DMS114 treated with DMSO at 0.1 percent for 48 hours (cell line): ENCODE data around the gene XPA.

Experiments used
- DNase-seq: peaks from one replicate; lab custom pipeline; 2025; ENCODE audit not compliant: unreplicated experiment; lab: John Stamatoyannopoulos, UW

The XPA gene

DNA sequence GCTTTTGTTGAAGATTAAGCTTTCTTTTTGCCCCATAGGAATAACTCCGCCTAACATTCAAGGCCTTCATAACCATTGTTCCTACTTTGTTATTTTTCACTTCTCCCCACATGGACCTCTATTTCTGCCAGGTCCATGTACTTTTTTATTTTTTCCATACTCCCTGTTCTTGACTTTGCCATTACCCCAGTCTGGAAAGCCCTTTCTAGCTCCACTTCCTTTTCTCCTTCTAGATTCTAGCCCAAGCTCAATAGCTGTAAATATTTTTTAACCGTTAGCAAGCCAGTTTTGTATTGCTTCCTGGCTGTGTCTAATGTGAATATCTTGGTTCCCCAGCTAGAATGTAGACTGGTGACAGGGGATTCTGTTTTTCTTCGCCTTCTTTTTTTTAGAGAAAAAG, 37.4 kb downstream of the XPA start:
- no peak for DNase-seq

DNA sequence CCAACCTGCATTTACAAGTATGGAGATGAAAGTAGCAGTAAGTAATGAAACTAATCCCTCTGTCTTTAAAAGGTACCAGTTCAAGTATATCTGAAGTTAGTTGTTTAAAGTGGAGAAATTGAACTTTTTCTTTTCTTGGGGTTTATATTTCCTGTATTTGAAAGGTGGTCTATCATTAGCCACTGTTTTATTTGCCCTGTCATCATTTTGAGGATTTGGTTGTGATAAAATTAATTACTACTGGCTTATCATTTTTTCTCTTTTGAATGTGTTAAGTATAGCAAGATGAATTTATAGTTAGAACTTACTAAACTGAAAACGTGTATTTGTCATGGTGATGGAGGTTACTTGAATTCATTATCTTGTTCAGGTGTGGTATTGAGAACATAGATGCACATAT, 38.4 kb downstream of the XPA start:
- DNase-seq: no peak

DNA sequence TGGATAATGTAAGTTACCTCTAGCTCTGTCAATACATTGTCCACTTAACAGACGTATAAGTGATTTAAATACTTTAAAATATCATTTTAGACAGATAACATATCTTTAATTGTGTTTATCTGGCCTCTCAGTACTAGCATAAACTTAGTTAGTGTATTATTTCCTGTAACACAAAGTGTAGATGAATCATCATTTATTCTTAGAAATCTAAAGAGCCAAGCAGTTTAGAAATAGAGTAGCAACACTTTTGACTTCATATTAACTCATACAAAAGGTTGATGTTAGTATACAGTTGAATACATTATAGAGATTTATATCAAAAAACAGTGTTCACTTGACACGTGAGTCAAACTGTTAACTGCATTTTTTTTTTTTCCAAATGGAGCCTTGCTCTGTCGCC, 45.5 kb downstream of the XPA start:
- no peak for DNase-seq

DNA sequence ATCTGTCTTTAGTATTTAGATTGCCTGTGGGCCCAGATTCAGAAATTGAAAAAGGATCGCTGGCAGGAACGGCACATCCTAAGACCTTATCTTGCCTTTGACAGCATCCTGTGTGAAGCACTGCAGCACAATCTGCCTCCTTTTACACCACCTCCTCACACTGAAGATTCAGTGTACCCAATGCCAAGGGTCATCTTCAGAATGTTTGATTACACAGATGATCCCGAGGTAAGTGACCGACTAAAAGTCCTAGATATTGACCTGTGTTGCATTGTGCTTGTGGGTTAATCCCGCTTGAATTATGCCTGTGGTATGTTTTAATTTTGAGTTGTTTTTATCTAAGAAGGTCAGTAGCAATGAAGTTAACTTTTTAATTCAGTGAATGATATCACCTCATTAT, 49.1 kb downstream of the XPA start:
- DNase-seq: no peak

DNA sequence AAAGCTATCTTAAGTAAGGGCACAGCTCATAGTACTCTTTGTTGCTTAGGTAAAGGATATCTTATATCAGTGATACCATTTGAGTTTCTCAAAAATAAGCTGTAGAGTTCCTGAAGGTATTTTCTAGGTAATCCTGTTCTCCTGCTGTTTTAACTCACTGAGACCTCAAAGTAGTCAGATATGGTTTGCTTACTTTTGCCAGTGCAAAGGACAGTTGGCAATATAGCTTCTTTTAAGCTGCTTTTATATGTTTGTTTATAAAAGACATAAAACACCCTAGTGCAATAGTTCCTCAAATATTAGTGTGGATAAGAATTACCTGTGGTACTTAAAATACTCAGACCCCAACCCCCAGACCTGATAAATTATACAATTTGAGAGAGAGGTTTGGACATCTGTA, 51.4 kb downstream of the XPA start:
- no peak for DNase-seq

DNA sequence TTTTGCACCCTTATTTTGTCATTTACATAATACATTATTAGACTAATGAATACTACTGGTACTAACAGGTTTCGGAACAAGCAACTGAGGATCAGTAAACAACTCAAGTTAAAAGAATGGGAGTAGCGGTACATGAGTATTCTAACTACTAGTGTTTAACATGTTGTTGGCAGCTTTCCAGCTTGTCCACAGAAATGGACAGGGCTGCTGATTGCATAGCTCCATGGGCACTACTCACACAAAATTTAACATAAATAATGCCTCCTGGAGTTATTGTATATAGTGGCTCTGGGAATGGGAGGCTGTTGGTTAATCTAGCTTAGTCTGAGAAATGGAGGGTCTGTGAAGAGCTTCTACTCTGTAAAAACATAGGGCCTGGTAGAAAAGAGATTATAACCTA, 56.8 kb downstream of the XPA start:
- DNase-seq: no peak

DNA sequence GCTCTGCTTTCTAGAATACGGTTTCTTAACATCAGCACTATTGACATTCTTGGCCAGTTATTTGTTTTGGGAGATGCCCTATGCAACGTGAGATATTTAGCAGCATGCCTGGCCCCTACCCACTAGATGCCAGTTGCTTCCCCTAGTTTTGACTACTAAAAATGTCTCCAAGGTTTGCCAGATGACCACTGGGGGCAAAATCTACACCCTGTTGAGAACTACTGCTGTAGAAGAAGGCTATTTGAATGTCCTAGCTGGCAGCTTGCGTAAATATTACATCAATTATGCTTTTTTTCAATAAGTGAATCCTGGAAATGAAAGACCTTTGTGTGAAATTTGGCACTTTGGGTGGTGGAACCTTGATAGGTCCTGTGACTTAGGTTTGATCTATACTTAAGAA, 58.5 kb downstream of the XPA start:
- no peak for DNase-seq

DNA sequence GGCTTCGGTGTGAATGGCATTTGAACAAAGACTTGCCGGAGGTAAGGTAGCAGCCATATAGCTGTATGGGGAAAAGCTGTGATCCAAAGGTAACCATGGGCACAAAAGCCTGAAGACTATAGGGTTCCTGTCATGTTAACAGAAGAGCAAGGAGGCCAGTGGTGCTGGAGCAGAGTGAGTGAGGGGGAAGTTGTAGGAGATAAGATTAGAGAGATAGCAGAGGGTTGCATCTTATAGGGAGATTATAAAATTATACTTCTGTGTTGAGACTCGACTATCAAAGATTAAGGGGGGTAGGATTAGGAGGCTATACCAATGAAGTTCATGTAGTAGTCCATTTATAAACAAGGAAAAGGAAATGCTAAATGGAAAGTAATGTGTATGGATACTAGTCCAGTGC, 60.2 kb downstream of the XPA start:
- no peak for DNase-seq

DNA sequence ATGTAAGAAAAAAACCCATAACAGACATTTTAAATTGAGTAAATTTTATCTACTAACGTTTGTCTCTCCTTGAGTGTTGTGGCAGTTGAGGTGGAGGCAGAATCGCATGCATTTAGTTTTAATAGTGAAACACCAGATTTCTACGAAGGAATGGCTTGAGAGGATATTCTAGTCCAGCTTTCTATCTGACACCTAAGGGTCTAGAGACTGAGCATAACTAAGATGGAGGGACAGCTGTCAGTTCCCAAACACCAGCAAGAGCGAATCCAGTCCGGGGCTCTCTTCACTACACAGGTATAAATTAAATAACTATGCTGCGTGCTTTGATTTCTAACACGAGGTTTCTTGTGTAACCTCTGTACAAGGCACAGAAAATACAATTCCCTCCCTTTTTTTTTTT, 62.1 kb downstream of the XPA start:
- DNase-seq: no peak

DNA sequence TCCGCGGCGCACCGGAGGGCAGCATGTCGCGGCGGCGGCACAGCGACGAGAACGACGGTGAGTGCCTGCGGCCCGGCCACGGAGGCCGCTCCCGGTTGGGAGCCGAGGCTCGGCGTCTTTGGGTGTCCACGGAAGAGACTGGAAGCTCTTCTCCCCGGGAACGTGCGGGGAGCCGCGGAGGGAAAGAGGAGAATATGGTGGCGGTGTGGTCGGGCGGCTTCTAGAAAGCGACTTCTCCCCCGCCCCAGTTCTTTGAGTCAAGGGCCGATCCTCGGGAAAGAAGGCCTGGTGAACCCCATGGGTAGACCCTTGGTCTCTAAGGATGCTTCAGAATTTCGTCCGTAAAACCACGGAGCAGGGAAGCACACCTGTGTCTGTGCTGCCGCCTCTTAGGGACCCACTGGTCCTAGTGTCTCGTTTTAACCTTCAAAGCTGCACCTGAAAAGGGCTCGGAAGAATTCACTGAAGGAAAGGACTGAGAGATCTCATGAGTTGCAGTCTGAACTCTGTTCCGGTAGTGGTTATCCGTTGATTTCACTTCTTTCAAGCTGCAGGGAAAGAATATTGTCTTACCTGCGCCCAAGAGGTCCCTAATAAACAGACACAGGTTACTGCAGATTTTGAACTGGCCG, 63.2 kb downstream of the XPA start:
- DNase-seq: no peak

DNA sequence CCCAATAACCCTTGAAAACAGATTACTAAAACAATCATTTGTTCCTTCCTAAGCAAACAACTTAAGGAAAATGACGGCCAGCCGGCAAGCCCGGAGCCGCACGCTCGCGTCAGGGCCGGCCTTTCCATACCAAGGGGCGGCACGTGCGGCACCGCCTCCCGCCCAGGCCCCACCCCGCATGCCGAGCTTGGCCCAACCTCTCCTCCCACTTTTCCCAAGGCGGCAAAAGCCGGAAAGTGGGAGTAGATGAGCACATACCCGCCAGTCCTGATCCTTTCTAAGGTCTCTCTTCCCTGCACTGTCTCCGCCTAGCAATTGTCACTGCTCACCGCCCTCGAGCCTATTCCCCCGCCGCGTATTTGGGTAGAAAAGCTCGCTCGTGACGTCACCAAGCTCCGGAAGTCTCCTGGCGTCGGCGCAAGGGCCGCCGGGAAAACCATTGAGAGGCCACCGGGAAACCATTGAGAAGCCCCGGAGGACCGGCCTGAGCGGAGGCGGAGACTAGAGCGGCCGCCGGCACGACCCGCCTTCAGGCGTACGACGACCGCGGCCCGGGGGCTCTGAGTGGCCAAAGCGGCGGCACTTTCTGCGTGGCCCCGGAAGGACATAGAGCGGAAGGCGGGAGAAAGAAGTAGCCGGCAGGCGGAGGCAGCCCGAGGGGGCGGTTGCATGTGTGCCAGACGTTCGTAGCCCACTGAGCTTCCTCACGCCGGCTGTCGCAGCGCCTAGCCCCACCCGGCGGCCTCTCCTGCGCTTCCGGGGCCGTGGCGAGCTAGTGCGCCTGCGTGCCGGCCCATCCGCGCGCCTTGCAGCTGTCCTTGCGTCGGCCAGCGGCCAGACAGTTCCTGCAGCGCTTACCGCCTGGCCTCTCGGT, 63.9 kb downstream of the XPA start, which contains the start of the genes NCBP1 and TSTD2:
NCBP1 (plus strand) TSS at position 837 of the 874 bp plus-strand sequence. CDS start 61 bp downstream, outside the sequence.
TSTD2 (minus strand) TSS at position 384 of the 874 bp plus-strand sequence. CDS start 5,806 bp downstream, outside the sequence.
- DNase-seq: peak; percentile 90

DNA sequence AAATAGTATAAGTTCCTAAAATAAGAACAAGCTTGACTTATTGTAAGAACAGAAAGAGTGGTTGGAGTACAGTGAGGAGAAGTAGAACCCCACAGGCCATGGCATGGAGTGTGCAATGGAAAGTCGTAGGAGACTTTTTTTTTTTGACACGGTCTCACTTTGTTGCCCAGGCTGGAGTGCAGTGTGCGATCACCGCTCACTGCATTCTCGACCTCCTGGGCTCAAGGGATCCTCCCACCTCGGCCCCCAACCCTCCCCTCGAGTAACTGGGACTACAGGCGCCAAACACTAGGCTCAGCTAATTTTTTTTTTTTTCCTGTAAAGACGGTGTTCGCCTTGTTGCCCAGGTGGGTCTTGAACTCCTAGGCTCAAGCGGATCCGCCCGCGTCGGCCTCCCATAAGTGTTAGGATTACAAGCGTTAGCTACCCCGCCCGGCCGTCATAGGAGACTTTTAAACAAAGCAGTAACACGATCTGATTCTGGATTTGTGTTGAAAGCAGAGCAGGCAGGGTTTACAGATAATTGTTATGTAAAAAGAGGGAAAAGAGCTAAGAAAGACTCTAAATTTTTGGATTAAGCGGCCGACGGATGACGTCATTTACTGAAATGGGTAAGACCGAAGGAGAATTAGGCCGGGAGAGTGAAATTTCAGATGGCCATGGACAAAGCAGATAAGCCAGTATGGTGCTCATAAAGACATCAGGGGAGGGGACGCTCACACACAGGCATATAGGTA, 64.7 kb downstream of the XPA start:
- DNase-seq: peak; percentile 49

DNA sequence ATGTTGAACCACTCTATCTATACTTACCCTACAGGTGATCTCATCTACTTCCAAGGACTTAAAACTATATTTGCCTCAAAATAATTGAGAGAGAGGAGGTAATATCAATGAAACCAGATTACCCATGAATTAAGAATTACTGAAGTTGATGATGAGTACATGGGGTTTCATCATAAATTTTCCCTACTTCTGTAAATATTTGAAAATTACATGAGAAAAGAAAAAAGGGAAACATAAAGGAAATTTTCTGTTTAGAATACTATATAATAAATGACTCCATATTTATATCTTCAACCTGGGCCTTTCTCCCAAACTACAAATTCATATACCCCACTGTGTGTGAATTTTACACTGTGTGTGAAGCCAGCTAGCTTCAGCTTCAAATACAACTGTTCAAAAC, 66.5 kb downstream of the XPA start:
- DNase-seq: no peak

DNA sequence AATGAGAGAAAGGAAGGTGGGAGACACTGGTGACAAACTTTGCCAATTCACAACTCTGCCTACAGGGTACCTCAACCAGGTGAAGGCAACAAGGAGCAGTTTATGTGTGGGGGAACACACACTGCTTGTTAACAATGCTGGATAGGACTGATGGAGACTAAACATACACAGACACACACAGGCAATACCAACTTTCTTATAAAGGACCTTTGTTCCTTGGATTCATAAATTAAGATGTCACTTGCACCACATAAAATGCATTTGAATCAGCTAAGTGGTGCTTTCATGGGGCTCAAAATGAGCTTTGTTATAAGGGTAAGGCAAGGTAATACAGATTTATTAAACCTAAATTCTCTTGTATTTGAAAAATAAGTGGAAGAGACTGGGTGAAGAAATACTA, 68.0 kb downstream of the XPA start:
- no peak for DNase-seq

DNA sequence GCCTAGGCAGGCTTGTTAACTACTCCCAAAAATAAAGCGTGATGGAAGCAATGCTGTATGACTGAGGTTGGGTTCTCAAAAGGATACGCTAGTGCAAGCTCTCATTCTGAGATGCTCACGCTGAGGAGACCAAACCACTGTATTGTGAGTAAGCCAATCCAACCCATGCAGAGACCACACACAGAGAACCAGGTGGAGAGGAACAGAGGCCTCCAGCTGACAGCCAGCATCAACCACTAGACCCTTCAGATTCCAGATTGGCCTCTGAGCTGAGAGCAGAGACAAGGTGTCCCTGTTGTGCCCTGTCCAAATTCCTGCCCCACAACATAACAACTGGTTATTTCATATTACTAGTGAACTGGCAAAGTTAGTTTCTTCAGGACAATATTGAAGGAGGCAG, 68.5 kb downstream of the XPA start:
- DNase-seq: no peak

DNA sequence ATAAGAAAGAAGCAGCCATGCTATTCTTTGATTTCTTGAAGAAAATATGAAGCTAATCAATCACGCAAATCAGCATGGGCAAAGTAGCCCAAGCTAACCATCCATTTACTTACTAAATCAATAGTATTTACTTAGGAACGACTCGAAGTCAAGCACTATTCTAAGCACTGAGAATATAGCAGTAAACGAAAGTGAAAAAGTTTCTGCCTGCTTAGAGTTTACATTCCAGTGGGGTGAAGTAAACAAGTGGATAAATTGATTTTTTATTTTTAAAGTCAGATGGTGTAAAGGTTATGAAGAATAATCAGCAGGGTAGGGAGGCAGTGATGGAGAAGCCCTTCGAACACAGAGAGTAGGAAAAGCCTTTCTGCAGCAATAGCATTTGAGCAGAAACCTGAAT, 69.5 kb downstream of the XPA start:
- DNase-seq: no peak

DNA sequence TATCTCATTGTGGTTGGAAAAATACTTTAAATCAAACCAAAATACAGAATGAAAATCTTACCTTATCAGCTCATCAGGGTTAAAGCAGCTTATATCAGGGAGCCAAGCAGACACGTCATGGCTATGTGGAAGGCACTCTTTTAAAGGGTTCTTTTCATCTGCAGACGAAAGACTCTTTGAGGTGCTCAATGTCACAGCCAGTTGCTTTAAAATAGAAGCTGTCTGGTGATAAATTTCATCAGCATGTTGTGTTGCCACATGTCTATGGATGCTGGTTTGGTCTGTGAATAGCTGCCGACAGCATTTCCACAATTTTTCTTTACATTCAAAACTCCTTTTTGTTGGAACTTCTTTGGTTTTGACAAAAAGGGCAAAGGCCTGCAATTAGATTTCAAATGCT, 71.5 kb downstream of the XPA start:
- DNase-seq: no peak
